Testis (tissue), 3 donors: ENCODE results near the gene UBE2G1. TPM values are rescaled to one million over a fixed set of nuclear protein-coding genes. Genes with fewer than 3 reads are reported as not detected.
"Not testable (repeated sequence)": the region's sequence is repeated elsewhere in the genome, so short reads cannot be mapped to it uniquely, and the experiment has no call there.

Experiments used
- DNase-seq: peaks from one replicate; pipeline ENCODE4 v3.0.0-alpha.2; 2019
- H3K27ac ChIP-seq, 2 donors: fragments of 200-600 bp; sonication (generic); one replicate each; pipeline ENCODE4 v1.5.1; 2019
- H3K27me3 ChIP-seq: fragments of 200-600 bp; sonication (generic); one replicate; pipeline ENCODE4 v1.5.1; 2019
- H3K36me3 ChIP-seq: fragments of 200-600 bp; sonication (generic); one replicate; pipeline ENCODE4 v1.5.1; 2017; ENCODE audit warnings: low read depth; ENCODE audit errors: missing control alignments
- H3K4me1 ChIP-seq: fragments of 200-600 bp; sonication (generic); one replicate; pipeline ENCODE4 v1.5.1; 2019
- H3K4me3 ChIP-seq, 2 donors: fragments of 200-600 bp; sonication (generic); one replicate each; pipeline ENCODE4 v1.5.1; 2017 to 2019
- H3K9me3 ChIP-seq: fragments of 200-600 bp; sonication (generic); one replicate; pipeline ENCODE4 v1.5.1; 2017
- POLR2A ChIP-seq: fragments of 450-650 bp; IDR thresholded peaks from one replicate; pipeline ENCODE4 v1.6.1; 2017; ENCODE audit warnings: antibody characterized with exemption, mild to moderate bottlenecking, moderate library complexity
- WGBS, 2 donors: methylation state at CpG; one replicate each; pipeline ENCODE4 v1.1.5; 2018; 5-methylcytosine and 5-hydroxymethylcytosine counted together
- intact Hi-C: fragments of 100-400 bp; cut with DNase I; formaldehyde crosslinking; loops from one replicate; pipeline ENCODE4 v1.15.1; 2023; ENCODE audit warnings: low total_unique reads
- polyA plus RNA-seq: library from polyadenylated mRNA; stranded (reverse); fragments of 350-450 nt; fragmentation: Illumina TruSeq; extraction: RNeasy Lipid Tissue Mini Kit (QIAGEN cat#74804); gene quantifications from one replicate; pipeline ENCODE4 v1.2.3, GENCODE V29; 2014; ENCODE audit warnings: low read depth, low replicate concordance; ENCODE audit not compliant: insufficient read depth
- total RNA-seq, 2 donors: library from RNA; depleted of rRNA; stranded (reverse); fragments of >200 nt; gene quantifications; one replicate each; pipeline ENCODE4 v1.2.3, GENCODE V29; 2016
- TF ChIP-seq, protein P1 (sequence below), 3 experiments: fragments of 450-650 bp in 2 of 3; fragments of 200-600 bp in 1 of 3; sonication (generic) in 1 of 3; IDR thresholded peaks; one replicate each; pipeline ENCODE4 v1.5.1; 2016 to 2019; ENCODE audit warnings: antibody characterized with exemption in 3 of 3, mild to moderate bottlenecking in 2 of 3, moderate library complexity in 1 of 3

Gene UBE2G1
- total and polyA plus RNA-seq, 3 donors from 2014 or later = 50.1 to 66.1 (median 60.7) TPM

GRCh38 chr17:4357030-4357628 lies 9.3 kb downstream of the UBE2G1 start:
- TF ChIP-seq POLR2A = no peak
- DNase-seq = no peak
- H3K27ac ChIP-seq = no peak overlapping the region
- H3K4me3 ChIP-seq = no peak overlapping the region
- peaks cover 4% of the 10 kb centered on the region for H3K4me1 ChIP-seq
- WGBS, 2 donors = 57 to 65% methylated on average over 3 of the region's 3 CpGs
- H3K36me3 ChIP-seq = no peaks in the 10 kb centered on the region
- H3K9me3 ChIP-seq = no peaks in the 10 kb centered on the region
- H3K27me3 ChIP-seq = no peaks in the 10 kb centered on the region
- intact Hi-C loops = no loop called here

DNA sequence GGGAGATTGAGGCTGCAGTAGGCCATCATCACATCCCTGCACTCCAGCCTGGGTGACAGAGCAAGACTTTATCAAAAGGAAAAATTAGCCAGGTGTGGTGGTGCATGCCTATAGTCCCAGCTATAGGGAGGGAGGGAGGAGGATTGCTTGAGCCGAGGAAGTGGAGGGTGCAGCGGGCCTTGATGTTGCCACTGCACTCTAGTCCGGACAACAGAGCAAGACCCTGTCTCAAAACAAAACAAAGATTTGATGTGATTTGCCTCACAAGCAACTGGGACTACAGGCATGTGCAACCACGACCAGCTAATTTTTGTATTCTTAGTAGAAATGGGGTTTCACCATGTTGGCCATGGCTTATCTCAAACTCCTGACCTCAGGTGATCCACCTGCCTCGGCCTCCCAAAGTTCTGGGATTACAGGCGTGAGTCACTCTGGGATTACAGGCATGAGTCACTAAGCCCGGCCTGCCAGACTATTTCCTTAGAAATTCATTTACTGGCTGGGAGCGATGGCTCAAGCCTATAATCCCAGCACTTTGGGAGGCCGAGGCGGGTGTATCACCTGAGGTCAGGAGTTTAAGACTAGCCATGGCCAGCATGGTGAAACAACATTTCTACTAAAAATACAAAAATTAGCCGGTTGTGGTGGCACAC lies 11.5 kb downstream of the UBE2G1 start:
- H3K36me3 ChIP-seq = no peaks in the 10 kb centered on the region
- no peak for TF ChIP-seq POLR2A
- TF ChIP-seq, protein P1, sequence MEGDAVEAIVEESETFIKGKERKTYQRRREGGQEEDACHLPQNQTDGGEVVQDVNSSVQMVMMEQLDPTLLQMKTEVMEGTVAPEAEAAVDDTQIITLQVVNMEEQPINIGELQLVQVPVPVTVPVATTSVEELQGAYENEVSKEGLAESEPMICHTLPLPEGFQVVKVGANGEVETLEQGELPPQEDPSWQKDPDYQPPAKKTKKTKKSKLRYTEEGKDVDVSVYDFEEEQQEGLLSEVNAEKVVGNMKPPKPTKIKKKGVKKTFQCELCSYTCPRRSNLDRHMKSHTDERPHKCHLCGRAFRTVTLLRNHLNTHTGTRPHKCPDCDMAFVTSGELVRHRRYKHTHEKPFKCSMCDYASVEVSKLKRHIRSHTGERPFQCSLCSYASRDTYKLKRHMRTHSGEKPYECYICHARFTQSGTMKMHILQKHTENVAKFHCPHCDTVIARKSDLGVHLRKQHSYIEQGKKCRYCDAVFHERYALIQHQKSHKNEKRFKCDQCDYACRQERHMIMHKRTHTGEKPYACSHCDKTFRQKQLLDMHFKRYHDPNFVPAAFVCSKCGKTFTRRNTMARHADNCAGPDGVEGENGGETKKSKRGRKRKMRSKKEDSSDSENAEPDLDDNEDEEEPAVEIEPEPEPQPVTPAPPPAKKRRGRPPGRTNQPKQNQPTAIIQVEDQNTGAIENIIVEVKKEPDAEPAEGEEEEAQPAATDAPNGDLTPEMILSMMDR (IDR thresholded peaks at IDR 0.05) = no peak
- H3K27me3 ChIP-seq = no peaks in the 10 kb centered on the region
- no peaks in the 10 kb centered on the region for H3K9me3 ChIP-seq
- H3K4me1 ChIP-seq = peaks cover 14% of the 10 kb centered on the region
- H3K27ac ChIP-seq = no peak overlapping the region
- no peak for DNase-seq
- 90 to 96% methylated on average over 11 of the region's 11 CpGs for WGBS, 2 donors
- intact Hi-C loops = no loop called here
- no peak overlapping the region for H3K4me3 ChIP-seq

DNA sequence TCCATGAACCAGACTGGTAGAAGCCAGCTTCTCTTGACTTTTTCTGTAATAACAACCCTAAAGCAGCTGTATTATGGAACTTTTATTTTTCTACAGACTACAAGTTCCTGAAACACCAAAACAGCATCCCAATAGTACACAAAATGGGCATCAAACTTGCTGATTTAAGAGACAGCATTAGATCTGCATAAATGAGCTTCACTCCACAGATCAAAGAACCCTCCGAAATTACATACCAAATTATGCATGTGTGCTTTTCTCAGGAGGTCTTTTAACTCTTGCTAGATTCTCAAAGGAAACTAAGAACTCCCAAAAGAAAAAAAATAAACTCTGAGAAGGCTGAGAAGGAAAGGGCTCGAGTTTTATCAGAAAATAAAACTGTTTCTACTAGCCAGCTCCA lies 12.3 kb downstream of the UBE2G1 start:
- 64 to 68% methylated on average over 2 of the region's 2 CpGs for WGBS, 2 donors
- no peak for TF ChIP-seq POLR2A
- TF ChIP-seq, protein P1 (IDR thresholded peaks at IDR 0.05) = no peak
- H3K4me1 ChIP-seq = peaks cover 14% of the 10 kb centered on the region

DNA sequence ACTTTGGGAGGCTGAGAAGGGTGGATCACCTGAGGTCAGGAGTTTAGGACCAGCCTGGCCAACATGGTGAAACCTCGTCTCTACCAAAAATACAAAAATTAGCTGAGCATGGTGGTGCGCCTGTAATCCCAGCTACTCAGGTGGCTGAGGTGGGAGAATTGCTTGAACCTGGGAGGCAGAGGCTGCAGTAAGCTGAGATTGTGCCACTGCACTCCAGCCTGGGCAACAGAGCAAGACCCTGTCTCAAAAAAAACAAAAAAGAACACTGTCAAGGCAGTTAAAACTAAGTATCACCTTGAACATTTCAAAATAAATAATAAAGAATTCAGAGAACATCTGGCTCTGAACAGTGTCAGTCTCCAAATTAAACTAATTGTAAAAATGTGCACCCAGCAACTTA lies 16.3 kb downstream of the UBE2G1 start:
- H3K36me3 ChIP-seq, H3K9me3 ChIP-seq, H3K4me3 ChIP-seq, H3K27ac ChIP-seq, DNase-seq, H3K27me3 ChIP-seq, intact Hi-C loops: not testable (repeated sequence)
- H3K4me1 ChIP-seq = peaks cover 14% of the 10 kb centered on the region
- 92 to 93% methylated on average over 2 of the region's 2 CpGs for WGBS, 2 donors

More for the DNA sequence above, 12.3 kb downstream of the UBE2G1 start:
- H3K4me3 ChIP-seq = no peak overlapping the region
- H3K27me3 ChIP-seq = no peaks in the 10 kb centered on the region
- H3K9me3 ChIP-seq = no peaks in the 10 kb centered on the region
- no peak for DNase-seq
- H3K36me3 ChIP-seq = no peaks in the 10 kb centered on the region
- intact Hi-C loops = no loop called here
- no peak overlapping the region for H3K27ac ChIP-seq

DNA sequence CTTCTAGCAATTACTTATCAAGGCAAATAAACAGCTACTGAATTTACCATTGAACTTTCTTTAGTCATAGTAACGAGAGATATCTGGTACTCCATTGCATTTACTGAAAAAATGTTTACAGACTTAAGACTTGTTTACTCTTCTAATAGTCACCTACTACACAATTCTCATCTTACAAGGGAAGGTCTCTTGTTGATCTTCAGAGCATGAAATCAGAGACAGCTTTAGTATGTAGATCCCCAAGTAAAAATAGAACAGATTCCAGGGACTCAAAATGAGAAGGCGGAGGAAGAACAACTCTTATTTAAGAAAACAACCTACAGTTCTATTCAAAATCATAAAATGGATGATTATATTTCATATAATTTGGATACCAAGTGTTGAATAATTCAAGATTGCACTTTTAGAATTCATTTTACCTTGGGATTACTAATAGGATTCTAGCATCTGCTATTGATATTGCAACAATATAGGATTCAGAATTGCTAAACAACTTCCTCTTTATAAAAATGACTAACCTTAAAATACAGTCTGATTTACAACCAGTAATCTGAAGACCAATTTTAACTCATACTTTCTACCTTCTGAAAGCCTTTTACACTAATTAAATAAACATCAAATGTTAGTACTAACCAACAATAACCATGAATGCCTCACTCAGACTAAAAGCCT lies 20.8 kb downstream of the UBE2G1 start:
- TF ChIP-seq, protein P1 (IDR thresholded peaks at IDR 0.05) = no peak
- no peak for TF ChIP-seq POLR2A
- intact Hi-C loops = no loop called here
- no peak for DNase-seq
- Histone ChIP-seq H3K27ac (no peak overlapping the region), H3K27me3 (no peaks in the 10 kb centered on the region), H3K4me3 (no peak overlapping the region), H3K4me1 (peaks cover 2% of the 10 kb centered on the region), H3K9me3 (no peaks in the 10 kb centered on the region), H3K36me3 (no peaks in the 10 kb centered on the region)
- WGBS, 2 donors = 85 to 91% methylated on average over 2 of the region's 2 CpGs
